Activated effector memory CD4-positive, alpha-beta T cell treated with Interleukin-2 at 50 U/mL for 16 hours (primary cell): ENCODE data around the gene TSPAN9.
"Not testable (repeated sequence)": the region's sequence is repeated elsewhere in the genome, so short reads cannot be mapped to it uniquely, and the experiment has no call there.

Source experiments
- DNase-seq: peaks from one replicate; pipeline ENCODE4 v3.0.0-alpha.2; 2020

The TSPAN9 gene

DNA sequence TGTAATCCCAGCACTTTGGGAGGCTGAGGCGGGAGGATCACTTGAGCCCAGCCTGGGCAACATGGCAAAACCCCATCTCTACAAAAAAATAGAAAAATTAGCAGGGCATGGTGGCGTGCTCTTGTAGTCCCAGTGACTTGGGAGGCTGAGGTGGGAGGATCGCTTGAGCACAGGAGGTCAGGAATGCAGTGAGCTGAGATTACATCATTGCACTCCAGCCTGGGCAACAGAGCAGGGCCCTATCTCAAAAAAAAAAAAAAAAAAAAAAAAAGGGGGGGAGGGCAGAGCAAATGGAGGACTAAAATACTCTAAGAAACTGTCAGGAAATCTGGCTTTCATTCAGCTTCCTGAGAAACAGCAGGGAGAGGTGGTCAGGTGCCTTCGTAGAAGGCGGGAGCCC lies 31.7 kb upstream of the TSPAN9 start:
- DNase-seq, result no peak

DNA sequence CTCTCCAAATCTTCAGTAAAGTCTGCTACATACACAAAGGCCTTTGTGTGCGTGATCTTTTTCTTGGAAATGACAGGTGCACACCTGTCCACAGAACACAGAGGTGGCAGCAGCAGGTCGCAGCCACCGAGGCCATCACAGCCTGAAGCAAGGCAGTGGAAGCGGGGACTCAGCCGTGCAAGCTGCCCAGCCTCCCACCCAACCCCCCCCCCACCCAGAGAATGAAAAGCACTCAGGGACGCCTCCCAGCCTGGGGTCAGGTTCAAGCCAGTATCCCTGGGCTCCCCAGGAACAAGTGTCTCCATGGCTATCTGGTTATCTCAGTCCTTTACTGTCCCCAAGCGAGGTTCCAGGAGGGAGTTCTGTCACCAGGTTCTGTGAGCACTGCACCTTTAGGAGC lies 31.2 kb upstream of the TSPAN9 start:
- no peak for DNase-seq

DNA sequence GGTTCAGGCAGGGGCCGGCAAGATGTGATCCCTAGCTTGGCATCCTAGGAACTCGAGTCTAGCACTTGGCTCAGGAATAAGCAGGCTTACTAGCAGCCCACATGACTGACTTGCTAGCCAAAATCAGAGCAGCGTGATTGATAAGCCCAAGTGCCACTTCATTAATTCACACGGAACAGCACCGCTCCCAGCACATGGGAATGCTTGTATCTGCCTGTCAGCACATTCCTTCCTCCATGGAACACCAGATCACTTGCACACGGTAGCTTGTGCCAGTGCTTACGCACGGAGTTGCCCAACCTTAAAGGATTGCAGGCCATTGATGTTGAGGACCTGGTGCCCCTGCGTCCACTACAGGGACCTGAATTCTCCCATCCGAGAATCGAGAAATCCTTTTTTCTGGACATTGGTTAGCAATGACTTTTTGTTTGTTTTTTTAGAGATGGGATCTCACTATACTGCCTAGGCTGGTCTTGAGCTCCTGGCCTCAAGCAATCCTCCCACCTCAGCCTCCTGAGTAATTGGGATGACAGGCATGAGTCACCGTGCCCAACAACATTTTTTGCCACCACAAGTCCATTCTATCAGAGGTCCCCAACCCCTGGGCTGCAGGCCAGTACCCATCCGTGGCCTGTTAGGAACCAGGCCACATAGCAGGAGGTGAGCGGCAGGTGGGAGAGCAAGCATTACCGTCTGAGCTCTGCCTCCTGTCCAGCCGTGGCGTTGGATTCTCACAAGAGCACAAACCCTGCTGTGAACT lies 30.6 kb upstream of the TSPAN9 start:
- no peak for DNase-seq

DNA sequence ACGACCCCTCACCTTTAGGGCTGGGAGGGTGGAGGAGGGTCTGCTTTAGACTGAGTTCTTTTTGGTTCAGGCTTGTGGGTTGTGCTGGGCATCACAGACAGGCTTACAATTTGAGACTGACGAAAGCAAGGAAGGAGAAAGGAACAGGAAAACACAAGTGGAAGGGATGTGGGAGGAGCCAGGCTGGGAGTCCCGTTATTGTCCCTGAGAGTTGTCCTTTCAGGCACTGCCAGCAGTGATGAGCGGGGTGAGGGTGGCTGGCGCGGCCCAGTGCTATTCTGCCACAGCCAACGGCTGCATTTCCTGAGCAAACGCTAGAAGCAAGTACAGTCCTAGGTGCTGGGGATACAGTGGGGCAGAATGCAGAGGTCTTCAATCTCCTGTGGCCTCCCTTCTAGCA lies 29.2 kb upstream of the TSPAN9 start:
- DNase-seq, result no peak

DNA sequence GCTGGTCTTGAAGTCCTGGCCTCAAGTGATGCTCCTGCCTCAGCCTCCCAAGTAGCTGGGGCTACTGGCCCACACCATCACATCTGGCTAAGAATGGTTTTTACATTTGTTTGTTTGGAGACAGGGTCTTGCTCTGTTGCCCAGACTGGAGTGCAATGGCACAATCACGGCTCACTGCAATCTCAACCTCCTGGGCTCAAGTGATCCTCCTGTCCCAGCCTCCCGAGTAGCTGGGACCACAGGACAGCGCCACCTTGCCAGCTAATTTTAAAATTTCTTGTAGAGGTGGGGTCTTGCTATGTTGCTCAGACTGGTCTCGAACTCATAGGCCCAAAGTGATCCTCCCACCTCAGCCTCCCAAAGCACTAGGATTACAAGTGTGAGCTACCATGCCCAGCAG lies 28.6 kb upstream of the TSPAN9 start:
- no peak for DNase-seq

DNA sequence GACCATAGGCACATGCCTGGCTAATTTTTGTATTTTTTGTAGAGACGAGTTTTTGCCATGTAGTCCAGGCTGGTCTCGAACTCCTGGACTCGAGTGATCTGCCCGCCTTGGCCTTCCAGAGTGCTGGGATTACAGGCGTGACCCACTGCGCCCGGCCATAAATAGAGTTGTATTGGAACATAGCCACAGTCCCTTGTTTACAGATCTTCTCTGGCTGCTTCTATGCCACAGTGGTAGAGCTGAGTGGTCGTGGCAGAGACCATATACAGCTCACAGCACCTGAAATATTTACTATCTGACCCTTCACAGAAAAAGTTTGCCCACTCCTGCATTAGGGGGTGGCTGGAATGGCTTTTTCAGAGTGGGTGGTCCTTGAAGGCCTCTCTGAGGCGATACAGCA lies 28.0 kb upstream of the TSPAN9 start:
- no peak for DNase-seq

DNA sequence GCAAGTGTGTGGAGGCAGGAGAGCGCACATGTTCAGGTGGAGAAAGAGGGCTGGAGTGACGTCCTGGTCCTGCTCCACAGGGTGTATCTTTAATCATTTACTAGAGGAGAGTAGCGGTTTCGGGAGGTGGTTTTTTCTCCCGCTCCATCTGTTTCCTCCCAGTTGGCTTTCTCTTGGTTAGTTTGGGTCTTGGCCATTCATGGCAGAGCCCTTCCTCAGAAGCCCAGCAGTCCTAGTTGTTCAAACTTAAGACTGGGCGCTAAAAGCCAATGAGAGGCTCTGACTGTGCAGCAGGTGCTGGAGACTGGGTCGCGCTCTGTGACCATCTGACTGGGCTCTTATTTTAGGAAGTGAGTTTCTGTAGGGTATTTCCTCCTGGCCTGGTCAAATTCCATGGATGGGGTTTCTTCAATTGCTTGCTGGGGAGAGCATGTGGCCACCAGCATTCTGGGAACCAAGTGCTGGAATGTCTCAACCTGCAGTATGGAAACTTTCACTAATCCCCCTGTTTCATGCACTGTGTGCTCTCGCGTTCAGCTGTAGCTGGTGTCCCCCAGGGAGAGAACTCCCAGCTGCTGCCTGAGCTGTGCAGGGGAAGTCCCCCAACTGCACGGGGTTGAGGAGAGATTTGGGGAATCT lies 27.4 kb upstream of the TSPAN9 start:
- no peak for DNase-seq

DNA sequence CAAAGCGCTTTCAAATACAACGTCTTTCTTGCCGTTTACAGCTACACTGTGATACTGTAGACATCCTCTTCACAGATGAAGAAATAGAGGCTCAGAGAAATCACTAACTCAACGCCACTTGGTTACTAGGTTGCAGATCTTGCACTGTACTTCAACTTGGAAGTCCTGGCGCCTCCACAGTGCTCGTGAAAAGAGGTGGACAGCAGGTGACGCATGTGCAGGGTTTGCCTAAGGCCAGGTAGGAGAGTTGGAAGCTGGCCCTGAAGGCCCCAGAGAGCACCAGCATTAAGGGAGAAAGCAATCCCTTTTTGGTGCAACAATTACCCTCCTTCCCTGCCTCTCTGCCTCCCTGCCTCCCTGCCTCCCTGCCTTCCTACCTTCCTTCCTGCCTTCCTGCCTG lies 22.8 kb upstream of the TSPAN9 start:
- DNase-seq, result no peak

DNA sequence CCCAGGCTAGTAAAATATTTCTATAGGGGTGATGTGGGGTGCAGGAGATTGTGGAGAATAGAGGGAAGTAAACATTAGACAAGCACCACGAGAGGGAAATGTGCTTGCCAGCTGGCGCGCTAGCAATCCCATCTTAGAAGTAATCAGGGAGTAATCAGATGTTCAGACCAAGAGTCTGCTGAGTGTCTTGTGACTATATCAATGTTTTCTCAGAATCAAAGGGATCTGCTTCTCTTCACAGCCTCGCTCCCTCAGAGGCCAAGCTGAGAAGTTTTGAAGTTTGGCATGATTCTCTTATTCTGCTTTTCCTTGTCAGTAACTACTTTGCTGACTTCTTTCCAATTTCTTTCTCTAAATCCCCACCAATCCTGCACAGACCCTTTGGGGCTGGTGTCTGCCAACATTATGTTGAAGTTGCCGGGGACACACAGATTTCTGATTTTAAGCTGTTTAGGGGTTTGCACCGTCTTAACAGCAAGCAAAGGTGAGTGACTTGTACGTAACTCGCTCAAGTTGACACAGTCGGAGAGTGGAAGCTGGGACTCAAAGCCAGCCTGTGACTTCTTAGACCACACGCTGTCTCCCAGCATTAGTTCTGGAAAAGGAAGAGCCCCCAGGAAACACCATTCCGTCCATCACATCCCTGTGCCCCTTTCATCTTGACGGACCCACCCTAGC lies 22.0 kb upstream of the TSPAN9 start:
- DNase-seq, result no peak

DNA sequence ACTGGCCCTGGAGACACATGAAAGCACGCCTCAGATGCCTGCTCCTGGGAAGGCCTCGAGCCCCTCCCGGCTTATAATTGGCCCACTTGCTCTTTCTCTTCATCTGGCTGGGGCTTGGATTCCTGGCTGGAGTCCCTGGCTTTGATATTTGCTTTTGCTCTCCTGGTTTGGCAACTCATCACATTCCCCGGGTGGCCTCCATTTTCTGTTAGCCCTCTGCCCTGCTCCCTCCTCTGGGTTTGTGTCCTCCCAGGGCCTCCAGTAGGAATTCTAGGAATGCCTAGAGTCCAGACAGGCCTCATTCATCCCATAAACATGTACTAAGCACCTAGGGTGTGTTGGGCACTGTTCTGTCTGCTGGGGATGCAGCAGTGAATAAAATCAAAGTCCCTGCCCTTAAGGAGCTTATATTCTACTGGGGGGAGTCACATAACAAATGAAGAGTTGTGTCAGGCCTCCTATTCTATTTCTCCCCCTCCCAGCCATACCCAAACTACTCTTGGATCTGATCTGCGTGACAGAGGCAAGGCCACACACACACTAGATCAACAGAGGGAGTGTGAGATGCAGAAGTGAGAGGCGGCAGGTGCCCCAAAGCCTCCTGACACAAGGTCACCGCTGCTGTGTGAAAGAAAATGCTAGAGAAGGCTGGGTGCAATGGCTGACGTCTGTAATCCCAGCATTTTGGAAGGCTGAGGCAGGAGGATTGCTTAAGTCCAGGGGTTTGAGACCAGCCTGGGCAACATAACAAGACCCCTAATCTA lies 21.3 kb upstream of the TSPAN9 start:
- DNase-seq, result no peak

DNA sequence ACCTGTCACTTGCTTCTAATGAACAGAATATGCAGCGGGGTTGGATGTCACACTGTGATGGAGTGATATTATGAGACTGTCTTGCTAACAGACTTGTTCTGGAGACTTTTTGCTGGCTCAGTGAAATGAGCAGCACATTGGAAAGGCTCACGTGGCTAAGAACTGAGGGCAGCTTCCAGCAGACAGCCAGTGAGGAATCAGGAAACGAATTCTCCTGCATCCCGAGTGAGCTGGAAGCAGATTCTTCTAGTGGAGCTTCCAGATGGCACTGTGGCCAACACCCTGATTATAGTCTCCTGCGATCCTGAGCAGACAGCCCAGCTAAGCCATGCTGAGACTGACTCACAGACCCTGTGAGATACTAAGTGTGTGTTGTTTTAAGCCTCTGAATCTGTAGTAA lies 16.1 kb upstream of the TSPAN9 start:
- DNase-seq, result no peak

DNA sequence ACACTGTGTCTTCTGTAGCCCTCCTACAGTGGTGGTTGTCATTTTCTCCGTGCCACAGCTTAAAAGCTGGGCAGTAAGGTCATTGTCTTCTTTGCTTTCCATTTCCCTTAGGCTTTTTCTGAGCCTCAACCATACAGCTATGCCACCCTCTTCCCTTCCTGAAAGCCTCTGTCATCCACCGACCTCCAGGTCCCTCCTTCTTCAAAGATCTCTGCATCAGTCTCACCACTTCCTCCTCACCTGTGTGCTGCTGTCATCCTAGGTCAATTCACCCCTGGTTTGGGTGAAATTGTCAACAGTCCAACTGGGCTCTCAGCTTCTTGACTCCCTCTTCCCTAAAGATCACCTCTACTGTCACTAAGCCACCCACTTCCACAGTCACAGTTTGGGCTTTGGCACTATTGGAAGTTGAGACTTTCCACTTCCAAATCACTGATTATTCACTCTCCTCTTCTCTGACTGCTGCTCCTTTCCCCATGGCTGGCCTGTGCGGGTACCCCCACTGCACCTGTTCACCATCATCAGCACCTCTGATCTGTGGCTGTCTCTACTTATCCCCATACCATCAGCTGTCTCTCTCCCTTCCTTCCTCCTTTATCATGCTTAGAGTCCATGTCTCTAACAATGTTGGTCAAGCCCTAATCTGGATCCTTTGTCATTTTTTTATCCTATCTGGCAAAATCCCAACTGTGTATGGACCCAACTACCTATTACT lies 15.5 kb upstream of the TSPAN9 start:
- no peak for DNase-seq

DNA sequence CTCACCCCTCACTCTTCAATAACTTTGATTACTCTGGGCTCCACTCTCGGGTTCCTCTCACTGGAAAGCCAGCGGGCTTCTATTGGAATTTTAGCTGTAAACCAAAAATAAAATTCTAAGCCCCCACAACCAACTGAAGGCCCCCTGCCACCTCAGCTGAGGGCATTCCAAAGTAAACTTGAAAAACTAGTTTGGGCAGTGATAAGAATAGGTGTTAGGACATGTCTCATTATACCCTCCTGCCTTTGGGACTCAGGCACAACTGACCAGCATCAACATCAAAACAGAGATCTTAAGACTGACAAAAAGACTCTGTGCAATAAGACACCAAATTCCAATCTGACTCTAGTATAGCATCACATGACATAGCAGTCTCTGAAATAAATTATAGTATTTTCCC lies 11.9 kb upstream of the TSPAN9 start:
- DNase-seq, result no peak

DNA sequence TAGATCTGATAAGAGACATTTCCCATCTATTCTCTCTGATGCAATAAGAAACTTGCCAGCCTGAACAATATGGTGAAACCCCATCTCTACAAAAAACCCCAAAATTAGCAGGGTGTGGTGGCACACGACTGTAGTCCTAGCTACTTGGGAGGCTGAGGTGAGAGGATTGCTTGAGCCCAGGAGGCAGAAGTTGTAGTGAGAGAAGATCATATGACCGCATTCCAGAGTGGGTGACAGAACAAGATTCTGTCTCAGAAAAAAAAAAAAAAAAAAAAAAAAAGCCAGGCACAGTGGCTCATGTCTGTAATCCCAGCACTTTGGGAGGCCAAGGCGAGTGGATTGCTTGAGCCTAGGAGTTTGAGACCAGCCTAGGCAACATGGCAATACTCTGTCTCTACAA lies 11.3 kb upstream of the TSPAN9 start:
- not testable (repeated sequence) for DNase-seq

DNA sequence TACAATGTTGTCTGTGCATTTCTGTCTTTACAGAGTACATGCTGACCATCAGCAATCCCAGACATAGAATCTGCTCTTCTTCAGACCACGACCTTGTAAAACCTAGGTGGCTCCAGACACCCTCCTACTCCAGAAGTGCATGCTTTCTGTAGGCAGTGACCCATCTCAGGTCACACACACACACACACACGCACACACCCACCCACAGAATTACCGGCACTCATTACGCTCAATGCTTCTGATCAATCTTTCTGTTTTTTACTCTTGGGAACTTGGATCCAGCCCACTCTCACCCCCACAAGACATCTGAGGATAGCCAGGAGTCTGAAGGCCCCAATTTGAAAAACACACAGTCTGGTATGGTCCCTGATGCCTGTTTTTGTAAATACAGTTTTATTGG lies 7.5 kb upstream of the TSPAN9 start:
- no peak for DNase-seq

DNA sequence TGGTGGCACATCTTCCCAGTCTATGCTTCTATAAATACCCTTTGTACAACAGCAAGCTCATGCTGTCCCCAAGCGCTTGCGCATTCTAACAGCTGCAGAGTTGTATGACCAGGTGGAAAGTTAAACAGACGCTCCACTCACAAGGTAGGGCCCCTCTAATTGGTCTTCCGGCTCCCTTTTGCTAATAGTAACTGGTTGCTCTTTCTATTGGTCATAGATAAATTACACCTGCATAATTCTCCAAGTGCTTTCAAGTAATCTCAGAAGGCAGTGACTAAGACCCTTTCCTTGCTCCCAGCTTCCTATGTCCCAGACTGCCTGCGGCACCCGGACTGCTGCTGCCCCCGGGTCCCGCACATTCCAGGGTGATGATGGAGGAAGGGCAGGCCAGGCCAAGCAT lies 6.1 kb upstream of the TSPAN9 start:
- DNase-seq, result no peak

DNA sequence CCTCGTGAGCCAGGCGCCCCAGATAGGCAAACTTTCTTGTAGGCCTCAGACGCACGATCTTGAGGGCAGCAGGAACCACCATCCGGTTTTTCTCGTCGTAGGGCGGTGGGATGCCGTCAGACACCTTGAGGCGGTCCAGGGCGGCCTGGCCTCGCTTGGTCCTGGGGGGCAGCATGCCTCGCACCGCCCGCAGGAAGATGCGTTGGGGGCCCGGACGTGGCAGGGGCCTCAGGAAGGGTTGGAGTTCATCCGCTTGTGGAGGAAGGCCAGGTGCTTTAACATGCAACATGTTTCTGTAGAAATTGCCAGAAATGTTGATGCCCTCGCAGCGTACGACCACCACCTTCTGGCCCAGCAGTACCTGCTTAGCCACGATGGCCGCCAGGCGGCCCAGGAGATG lies 5.5 kb upstream of the TSPAN9 start:
- DNase-seq, result no peak

DNA sequence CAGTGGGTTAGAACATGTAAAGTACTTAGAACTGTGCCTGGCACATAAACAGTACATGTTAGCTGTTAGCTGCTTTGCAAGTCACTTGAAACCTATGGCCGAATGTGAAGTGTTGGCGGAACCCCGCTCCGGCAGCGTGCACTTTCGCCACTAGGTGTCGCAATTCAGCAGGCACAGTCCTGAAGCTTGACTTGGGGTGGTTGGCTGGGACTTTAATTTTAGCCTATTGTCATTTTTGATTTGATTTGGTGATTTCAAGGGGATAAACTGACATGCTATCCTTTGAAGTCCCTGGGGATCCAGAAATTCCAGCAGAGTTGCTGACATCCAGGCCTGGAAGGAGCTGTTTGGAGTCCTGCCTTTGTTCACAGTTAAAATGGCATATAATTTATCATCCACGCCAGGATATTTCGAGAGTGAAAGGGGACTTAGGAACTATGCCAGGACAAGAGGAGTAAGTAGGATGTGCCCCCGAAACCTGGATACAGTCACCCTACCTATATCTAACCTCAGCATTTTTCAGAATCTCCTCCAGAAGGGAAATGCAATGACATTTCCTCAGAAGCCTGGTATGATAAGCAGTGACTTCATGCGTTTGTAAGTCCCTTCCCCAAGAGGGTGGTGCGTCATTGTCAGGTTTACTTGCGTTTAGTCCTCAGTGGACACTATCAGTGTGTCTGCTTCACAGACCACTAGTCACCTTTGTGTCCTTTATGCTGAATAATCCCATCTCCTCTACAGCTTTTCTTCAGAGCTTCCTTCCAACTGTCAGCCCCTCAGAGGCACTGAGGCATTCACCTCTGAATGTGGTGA lies 3.5 kb upstream of the TSPAN9 start:
- peak; percentile 71 for DNase-seq

DNA sequence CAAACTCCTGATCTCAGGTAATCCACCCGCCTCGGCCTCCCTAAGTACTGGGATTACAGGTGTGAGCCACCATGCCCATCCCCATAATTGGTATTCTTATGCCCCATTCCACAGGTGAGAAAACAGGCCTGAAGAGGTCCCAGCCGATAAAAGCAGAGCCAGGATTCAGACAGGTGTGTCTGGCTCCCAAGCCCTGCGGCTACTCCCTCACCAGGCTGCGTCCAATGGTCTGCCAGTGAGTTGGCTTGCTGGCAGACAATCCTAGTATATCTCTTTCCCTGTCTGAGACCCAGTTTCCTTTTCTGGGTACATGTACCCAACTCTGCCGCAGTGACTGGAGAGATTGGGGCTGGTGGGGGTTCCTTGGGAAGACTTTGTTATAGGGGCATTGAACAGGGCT lies 1.9 kb upstream of the TSPAN9 start:
- DNase-seq, result no peak

DNA sequence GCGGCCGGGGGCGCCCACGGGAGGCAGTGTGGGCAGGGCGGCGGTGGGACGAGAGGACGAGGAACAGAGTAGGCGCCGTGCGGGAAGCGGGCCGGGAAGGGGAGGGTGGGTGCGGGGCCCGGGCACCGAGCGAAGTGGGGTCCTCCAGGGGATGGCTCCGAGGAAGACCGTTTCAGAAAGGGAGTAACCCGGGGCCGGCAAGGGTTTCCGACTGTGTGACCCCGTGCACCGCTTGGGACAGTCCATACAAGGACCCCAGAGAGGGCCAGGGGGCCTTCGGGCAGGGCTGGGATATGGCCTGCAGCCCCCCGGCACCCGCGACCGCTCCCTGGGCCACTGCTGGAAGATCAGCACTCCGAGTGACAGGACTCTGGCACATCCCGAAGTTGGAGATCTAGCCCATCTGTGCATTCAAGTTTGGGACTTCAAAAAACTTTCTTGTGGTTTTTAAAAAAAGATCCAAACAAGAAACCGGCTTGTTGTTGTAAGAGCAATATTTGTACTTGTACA lies 448 bp downstream of the TSPAN9 start:
- DNase-seq, result no peak

DNA sequence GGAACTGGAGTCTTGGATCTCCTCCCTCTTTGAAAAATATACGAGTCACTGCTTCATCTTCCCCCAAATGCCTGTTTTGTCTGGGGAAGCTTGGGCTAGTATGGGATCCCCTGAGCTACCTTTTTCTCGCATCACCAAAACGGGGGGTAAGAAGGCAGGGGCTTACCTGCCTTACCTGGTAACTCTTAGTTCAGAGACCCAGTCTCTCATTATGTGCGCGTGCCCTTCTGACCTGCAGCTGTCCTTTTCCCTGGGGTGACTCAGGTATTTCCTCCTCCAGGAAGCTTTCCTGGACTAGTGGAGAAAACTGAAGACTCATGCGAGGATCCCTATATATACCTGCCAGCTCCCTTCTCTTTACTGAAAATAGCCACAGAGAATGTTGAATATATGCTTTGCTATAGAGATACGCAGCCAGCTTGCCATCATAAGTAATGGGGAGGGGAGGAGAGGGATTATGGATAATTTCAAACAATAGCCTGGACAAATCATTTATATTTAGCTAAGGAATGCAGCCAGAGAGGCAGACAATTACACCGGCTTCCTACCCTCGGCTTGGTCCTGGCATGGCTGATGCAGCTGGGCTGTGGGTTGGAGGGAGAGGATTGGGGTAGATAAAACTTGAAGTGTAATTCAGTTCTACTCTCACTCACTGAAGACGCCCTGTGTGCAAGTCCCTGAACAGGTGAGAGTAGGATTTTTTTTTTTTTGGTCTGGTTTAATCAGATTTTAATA lies 1.1 kb downstream of the TSPAN9 start:
- DNase-seq, result no peak
